ENCODE data around the gene ECSCR.
"Not testable (repeated sequence)": the region's sequence is repeated elsewhere in the genome, so short reads cannot be mapped to it uniquely, and the experiment has no call there.

Gene ECSCR

DNA sequence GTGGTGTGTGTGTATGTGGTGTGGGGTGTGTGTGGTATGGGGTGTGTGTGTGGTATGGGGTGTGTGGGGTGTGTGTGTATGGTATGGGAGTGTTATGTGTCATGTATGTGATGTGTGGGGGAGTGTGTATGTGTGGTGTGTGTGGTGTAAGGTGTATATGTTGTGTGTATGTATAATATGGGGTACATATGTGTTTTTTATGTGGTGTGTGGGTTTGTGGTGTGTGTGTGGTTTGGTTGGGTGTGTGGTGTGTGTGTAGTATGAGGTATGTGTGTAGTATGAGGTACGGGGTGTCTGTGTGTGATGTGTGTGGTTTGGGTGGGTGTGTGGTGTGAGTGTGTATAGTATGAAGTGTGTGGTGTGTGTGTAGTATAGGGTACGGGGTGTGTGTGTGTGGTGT, 11.4 kb downstream of the ECSCR start:
- no peak overlapping the region for H3K4me3 ChIP-seq (ENCODE audit: low read length)
- no peak for DNase-seq (ENCODE audit: low read depth)
- TF ChIP-seq, protein P1, sequence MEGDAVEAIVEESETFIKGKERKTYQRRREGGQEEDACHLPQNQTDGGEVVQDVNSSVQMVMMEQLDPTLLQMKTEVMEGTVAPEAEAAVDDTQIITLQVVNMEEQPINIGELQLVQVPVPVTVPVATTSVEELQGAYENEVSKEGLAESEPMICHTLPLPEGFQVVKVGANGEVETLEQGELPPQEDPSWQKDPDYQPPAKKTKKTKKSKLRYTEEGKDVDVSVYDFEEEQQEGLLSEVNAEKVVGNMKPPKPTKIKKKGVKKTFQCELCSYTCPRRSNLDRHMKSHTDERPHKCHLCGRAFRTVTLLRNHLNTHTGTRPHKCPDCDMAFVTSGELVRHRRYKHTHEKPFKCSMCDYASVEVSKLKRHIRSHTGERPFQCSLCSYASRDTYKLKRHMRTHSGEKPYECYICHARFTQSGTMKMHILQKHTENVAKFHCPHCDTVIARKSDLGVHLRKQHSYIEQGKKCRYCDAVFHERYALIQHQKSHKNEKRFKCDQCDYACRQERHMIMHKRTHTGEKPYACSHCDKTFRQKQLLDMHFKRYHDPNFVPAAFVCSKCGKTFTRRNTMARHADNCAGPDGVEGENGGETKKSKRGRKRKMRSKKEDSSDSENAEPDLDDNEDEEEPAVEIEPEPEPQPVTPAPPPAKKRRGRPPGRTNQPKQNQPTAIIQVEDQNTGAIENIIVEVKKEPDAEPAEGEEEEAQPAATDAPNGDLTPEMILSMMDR (conservative IDR thresholded peaks at IDR 0.05; ENCODE audit: low read depth, low read length): no peak

DNA sequence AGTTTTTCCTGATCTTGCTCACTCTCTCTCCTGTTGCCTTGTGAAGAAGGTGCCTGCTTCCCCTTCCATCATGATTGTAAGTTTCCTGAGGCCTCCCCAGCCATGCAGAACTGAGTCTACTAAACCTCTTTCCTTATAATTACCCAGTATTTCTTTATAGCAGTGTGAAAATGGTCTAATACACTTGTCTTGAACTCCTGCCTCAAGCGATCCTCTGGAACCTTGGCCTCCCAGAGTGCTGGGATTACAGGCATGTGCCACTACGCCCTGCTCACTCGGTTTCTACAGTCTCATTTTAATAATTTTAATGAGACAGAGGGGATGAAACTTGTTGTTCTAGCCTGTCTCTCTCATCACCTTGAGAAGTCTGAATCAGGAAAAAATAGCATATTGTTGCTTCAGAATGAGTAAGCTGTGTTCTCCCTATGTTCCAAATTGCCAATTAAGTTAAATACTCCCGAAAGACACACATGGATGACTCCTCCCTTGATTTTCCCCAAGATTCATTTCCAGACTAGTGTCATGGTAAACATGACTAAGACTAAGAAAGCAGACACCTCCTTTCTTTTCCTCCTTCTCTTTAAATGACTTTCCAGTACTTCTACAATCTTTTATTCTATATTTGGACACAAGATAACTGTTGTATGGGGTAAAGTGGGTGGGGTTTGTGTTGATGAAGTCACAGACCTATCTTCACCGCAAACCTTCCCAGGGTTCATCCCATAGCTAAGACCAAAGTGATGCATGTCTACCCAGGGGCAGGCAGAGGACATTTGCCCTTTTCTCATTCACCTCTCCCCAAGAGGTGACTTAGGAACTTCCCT, 15.4 kb downstream of the ECSCR start:
- TF ChIP-seq, protein P1 (conservative IDR thresholded peaks at IDR 0.05; ENCODE audit: low read depth, low read length): no peak
- DNase-seq (ENCODE audit: low read depth): no peak
- no peak overlapping the region for H3K4me3 ChIP-seq (ENCODE audit: low read length)

DNA sequence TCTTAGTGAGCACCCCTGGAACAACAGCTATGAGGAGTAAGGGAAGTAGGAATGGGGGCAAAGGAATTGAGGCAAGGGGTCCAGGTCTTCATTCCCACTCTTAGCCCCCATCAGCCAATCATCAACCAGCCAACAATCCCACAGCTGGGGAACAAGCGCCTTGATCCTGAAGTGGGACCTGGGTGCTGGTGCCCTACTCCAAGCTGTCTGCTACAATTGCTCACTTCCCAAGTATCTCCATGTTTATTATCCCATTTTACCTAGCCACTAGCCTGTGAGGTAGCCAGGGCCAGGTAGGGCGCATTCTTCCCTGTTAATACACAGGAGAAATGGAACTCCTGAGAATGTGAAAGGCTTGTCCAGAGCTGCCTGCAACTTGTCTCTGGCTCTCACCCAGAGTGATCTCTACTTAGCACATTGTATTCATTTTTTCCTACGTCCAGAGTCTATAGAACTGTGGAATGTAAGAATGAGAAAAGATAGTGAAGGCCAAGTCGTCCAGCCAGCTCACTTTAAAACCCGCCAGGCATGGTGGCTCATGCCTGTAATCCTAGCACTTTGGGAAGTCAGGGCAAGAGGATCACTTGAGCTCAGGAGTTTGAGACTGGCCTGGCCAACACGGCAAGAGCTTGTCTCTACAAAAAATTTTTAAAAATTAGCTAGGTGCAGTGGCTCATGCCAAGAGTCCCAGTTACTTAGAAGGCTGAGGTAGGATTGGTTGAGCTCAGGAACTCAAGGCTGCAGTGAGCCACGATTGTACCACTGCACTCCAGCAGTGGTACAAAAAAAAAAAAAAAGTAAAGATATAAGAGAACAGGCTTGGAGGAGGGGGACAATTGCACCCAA, 17.0 kb downstream of the ECSCR start:
- H3K4me3 ChIP-seq (ENCODE audit: low read length): no peak overlapping the region
- peak; percentile 79 for DNase-seq (ENCODE audit: low read depth)
- TF ChIP-seq, protein P1 (conservative IDR thresholded peaks at IDR 0.05; ENCODE audit: low read depth, low read length): no peak

DNA sequence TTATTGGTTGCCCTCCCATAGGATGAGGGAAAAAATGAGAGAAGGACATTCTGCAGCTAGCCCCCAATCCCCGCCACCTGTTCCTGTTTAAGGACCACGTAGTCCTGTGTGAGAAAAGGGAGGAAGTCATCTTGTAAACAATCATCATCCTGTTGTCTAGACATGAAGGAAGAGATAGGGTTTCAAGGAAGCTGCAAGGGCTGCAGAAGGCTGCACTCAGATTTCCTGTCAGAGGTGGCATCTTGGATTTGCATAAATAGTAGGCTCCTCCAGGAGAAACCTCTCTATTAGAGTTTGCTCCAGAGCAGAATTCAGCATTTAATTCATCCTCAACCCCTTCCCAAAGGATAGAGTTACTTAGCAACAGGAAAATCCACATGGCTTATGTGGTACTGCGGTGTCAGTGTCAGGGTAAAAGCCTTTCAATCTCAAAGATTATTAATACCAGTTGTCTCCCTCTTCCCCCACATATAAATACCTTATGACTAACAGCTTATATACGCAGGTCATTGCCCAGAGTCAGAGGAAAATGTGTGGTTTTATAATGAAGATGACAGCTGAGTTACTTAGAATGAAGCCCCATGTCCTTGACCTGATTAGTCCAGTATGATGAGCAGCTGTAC, 18.6 kb downstream of the ECSCR start:
- H3K4me3 ChIP-seq (ENCODE audit: low read length): no peak overlapping the region
- TF ChIP-seq, protein P1 (conservative IDR thresholded peaks at IDR 0.05; ENCODE audit: low read depth, low read length): no peak
- peak; percentile 71 for DNase-seq (ENCODE audit: low read depth)

DNA sequence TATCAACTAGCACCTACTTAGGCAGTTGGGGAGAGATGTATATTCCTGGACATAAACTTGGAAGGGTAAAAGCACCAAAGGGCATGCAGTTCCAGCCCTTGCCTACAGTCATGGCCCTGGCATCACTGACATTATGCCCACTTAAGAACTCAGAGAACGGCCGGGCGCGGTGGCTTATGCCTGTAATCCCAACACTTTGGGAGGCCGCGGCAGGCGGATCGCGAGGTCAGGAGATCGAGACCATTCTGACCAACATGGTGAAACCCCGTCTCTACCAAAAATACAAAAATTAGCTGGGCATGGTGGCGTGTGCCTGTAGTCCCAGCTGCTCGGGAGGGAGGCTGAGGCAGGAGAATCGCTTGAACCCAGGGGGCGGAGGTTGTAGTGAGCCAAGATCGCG, 22.1 kb downstream of the ECSCR start:
- H3K4me3 ChIP-seq (ENCODE audit: low read length); DNase-seq (ENCODE audit: low read depth): not testable (repeated sequence)

DNA sequence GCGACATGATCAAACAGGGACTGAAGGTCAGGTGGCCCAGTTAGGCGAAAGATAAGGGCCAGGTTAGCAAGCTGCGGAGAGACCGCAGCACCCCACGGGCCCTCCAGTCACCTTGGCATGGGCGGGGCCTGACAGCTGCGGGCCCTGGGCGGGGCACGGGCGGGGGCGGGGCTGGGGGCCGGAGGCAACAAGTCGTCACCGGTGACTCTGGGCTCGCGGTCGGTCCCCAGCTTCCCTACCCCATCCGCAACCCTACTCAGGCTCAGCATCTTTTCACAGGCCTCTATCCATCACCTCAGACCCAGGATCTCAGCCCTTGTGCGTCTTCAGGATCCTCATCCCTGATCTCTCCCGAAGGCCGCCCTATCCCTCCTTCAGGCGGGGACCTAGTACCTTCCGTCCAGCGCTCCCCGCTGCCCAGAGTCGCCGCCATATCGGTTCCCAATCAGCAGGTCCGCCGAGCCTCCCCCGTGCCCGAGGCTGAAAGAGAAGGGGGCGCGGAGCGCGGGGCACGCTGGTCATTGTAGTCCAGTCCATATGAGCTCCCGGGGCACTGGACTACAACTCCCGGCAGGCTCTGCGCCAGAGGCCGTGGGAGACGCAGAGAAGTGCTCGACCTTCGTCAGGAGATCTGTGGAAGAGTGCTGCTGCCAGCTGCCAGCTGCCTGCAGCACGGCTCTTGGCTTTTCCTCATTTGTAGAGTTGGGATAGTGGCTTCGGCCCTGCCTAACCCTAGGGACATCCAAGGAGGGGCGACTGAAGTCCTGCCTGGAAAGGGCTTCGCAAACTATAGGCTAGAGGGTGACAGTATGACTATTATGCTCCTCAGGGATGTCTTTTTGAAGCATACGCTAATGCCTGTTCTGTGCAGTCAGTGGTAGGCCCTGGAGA, 23.3 kb downstream of the ECSCR start, which contains the start of gene DNAJC18:
TSS of gene DNAJC18 (minus strand) at position 513 of the 891 bp plus-strand sequence. CDS start at position 433, 80 bp downstream.
- H3K4me3 ChIP-seq (ENCODE audit: low read length): peak within 1 kb of the TSS; percentile 90
- TF ChIP-seq, protein P1 (conservative IDR thresholded peaks at IDR 0.05; ENCODE audit: low read depth, low read length): no peak
- no peak for DNase-seq (ENCODE audit: low read depth)

All from retinal pigment epithelial cell (primary cell).